ENCODE results near the gene FBXL22.

The FBXL22 gene

DNA sequence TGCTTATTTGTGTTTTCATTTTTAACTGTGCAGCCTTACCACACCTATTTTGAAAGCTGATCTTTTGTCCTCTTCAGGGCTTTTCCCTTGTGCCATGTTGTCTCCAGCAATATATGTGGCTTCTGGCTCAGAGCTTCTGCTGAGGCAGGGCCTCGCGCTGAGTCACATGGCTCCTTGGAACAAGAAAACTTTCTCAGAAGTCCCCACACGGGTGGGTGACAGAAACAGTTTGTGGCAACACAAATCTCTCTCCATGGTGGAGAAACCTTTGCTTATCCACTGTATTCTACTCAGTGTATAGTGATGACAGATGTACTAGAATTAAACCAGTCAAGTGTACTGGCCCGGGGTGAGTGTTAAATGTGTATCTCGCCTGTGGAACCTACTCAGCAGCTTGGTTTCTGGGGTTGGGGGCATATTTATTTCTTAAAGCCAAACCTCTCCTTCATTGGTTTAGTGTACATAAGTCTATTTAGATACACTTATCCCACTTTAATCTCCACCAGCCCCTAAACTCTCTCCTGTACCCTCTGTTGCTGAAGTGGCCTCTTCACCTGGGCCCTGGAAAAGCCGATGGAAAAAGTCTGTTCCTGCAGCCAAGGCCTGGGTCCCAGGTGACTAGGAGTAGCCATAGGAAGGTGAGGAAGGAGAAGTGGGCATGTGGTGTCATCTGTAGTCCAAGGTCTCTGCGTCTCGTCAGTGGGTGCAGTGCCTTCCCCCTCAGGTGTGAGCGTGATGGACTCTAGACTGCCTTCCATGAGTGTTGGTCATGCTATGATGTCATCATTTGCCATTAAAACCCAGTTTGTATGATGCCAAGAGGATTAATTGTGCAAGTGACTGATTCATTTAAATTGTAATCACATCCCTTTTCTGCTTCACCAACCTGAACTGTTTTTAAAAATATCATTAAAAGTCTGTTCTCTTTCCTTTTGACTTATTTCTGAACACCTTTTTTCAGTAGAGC is 3.2 kb upstream of the FBXL22 start:
- peak in 1 of 3 experiments; percentile 41 for DNase-seq (ENCODE audit: low read depth in 2 of 3, low spot score in 2 of 3)

DNA sequence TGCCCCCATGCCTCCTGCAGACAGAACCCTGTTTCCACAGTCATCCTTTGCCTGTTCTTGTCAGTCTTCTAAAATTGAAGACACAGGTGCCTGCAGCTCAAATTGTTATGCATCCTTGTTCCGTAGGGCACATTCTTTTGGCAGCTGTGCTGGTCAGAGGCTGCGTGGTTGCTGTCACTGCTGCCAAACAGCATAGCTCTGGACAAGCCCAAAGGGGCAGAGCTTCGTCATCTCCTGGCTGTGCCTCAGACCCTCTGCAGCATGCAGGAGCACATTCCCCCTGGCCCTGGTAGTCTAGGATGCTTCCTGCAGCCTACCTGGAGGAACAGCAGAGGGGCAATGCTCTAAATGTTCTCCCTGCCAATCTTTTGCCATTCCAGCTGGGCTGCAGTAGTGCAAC is 2.1 kb upstream of the FBXL22 start:
- DNase-seq (ENCODE audit: low read depth in 2 of 3, low spot score in 2 of 3): no peak

DNA sequence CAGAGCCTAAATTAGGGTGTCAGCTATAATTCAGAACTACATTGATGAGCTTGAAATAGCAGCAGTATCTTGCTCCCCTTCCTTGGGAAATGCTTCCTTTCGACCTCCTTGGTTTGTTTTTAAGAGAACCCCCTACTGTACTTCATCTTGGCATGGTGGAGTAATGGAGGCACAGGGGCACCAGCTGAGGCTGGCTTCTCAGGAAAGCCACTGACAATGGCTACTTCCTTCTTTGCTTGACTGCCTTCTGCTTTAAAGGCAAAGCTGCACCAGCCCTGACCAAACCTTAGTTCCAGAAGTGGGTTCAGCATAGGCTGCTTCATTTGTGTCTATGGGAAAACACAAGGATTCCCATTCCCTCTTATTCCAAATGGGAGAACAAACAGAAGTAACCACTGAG is 1.5 kb upstream of the FBXL22 start:
- DNase-seq (ENCODE audit: low read depth in 2 of 3, low spot score in 2 of 3): no peak

DNA sequence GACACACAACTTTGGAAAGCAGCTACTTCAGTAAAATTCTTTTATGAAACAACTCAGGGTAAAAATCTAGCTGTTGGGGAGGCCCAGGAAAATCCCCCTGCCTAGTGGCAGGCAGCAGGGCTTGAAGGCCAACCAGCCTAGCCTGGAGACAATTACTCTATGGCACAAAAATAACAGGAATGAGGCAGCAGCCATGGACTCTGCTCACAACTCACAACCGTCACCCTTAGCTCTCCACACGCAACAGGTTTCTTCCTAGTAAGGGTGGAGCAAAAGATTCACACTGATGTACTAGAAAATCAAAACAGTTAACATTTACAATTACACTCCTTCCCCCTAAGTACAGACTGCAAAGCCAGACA is 530 bp upstream of the FBXL22 start:
- no peak for DNase-seq (ENCODE audit: low read depth in 2 of 3, low spot score in 2 of 3)

DNA sequence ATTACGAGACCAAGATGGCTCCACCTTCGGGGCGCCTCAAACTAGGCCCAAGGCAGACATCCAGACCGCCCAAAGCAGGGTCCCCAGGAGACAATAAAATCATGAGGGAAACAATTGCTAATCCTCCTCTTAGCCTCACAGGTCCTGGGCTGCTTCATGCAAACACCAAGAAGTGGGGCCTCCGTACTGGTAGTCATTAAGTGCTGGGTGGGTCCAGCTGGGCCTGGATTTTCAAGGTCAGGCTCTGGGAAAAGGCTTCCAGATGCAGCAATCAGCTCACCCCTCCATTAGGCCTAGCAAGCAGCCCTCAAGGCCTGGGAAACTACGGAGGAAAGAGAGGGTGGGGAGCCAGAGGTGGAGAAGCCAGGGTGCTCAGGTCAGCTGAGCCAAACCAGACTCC is 634 bp downstream of the FBXL22 start:
- no peak for DNase-seq (ENCODE audit: low read depth in 2 of 3, low spot score in 2 of 3)

DNA sequence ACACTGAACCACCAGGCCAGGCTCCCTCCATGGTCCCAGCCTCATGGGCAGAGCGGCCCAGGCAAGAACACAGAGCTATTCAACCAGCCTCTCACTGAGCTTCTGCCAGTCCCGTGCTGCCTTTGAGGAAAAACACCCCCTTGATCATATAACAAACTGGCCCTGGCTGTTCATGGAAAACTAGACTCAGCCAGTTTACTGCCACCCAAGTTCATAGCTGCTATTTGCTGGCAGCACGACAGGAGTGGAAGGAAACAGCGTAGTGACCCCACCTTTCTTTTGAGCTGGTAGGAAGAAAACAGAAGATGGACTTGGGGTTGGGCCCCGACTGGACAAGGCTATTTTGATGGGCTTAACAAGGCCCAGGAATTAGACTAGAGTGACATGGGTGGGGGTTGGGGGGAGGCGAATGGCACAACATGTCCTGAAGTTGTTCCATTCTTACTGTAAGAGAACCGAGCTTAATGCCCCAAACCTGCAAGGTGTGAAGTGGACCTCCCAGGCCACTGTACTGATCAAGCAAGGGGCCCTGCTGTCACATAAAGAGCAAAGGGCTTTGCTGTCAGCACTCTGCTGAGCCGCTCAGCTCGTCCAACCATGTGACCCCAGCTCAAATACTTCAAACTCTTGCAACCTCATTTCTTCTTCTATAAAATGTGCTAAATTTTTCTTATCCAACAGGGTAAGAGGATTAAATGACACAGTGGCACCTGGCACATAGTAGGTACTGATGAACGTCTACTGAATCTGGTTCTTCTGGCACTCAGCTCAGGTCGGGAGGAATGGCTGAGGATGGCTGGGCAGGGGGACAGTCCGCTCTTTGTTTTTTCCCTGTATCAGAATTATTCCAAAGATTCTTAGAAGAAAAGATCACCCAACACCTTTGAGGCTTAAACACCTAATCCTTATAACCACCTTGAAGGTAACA is 1.6 kb downstream of the FBXL22 start:
- DNase-seq (ENCODE audit: low read depth in 2 of 3, low spot score in 2 of 3): no peak

DNA sequence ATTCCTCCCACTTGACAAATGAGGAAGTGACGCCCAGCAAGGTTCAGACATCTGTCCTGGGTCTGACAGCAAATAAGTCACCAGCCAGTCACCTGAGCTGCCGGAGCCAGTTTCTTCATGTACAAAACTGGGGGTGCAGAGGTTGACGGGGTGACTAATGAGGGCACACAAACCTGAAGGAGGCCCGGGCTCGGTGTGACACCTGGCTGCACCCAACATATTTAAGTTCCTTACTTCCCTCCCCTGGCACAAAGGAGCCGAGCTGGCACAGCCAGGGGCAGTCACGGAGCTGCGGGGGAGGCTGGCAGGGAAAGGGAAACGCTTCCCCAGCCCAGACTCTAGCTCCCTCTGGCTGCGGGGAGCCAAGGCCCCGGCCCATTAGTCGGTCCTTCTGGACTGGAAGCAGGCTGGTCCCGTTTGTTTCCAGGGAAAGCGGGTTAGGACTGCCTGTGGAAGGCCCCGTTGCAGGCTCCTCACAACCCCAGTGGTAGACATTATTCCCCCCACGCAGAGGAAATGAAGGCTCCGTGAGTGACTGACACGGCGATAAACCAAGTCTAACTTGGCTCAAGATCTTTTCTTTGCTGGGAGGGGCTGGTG is 2.3 kb downstream of the FBXL22 start:
- no peak for DNase-seq (ENCODE audit: low read depth in 2 of 3, low spot score in 2 of 3)

DNA sequence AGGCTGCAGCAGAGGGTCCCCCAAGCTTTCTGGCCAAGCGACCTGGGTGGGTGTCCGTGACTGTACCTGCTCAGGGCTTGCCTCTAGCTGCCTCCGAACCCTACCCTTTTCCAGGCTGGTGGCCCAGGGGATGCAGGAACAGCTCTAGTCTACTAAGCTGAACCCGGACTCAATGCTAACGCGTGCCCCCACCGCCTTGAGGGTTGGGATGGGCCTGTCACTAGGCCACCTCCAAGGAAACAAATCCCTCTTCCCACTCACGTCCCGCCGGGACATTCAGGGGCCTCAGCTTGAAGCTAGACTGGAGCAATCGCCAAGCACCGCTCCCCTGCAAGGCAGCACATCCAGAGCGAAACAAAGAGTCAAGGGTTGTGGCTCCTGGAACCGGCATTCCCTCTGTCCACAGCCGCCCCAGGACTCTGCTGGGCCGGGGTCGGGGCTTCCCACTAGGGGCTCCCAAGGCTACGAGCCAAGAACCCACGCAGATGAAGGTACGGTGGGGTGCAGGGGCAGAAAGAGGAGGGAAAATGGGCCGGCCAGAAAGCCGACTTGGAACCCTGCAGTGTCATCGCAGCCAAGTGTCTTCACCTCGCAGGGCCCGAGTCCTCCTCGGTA is 2.9 kb downstream of the FBXL22 start:
- DNase-seq (ENCODE audit: low read depth in 2 of 3, low spot score in 2 of 3): no peak

DNA sequence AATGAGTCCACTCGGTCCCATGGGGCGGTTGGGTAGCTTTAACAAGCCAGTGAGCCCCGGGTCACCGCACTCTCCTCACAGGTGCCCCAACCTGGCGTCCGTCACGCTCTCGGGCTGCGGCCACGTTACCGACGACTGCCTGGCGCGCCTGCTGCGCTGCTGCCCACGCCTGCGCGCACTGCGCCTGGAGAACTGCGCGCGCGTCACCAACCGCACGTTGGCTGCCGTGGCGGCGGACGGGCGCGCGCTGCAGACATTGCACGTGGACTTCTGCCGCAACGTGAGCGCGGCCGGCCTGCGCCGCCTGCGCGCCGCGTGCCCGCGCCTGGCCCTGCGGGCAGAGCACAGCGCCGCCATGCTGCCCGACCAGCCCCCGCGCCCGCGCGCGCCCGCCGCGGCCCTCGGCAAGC is 3.4 kb downstream of the FBXL22 start:
- peak; percentile 69 to 87 (median 77) for DNase-seq (ENCODE audit: low read depth in 2 of 3, low spot score in 2 of 3)

DNA sequence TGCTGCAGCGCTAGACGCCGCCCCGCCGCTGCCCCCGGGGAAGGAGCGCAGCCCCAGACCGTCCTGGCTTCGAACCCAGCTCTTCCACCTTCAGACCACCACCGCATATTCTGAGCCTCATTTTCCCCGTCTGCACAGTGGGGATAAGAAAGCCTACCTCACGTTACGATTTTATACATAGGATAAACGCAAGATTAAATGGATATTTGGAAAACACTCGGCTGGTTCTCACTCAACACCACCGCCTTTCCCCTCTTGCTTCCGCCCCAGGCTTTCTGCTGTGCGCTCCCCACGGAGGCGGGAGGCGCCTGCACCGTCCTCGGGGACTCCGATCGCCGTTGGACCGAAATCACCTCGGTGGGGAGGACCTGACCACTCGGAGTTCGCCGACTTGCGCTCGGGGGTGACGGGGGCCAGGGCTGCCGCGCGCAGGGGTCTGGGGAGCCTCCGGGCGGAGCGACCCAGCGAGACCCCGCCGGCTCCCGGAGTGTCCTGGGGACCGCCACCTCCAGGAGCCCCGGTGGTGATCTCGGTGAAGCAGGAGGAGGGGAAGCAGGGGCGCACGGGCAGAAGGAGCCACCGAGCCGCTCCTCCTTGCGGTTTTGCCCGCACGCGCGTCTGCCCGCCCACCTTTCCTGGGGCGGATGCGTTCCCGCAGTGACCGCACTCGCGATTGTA is 4.0 kb downstream of the FBXL22 start:
- DNase-seq (ENCODE audit: low read depth in 2 of 3, low spot score in 2 of 3): no peak

DNA sequence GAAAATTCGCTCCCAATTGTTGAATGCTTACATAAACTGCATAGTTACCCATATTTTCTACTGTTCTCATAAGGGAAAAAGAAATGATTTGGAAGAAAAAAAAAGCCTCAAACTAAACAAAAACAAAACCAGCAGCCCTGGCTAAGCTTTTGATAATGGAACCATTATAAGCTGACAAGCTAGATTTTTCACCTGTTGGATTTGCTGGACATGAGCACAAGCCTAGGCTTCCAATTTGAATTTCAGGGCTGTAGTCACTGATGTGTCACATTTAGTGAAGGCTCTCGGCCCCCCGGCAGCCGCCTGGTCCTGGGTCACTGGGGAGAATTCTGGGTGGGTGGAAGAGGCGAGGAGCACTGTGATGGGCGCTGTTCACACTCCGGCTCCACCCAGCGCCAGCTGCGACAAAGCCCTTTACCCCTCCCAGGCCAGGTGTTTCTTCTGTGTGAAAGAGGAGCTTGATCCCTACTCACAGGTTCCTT is 4.6 kb downstream of the FBXL22 start:
- no peak for DNase-seq (ENCODE audit: low read depth in 2 of 3, low spot score in 2 of 3)

DNA sequence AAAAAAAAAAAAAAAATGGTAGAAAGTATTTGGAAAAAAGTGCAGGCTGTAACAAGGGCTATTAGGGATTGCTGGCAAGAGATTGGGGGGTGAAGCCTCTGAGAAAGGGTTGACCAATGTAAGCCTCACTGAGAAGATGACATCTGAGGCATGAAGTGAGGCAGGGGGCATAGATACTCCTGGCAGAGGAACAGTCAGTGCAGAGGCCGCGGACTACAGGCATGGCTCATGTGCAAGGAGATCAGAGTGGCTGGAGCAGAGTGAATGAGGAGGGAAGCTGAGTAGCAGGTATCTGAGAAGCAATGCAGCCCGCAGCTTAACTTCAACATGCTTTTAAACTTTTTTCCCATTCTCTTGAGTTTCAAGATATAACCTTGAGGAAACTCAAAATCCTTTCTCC is 5.4 kb downstream of the FBXL22 start:
- no peak for DNase-seq (ENCODE audit: low read depth in 2 of 3, low spot score in 2 of 3)

DNA sequence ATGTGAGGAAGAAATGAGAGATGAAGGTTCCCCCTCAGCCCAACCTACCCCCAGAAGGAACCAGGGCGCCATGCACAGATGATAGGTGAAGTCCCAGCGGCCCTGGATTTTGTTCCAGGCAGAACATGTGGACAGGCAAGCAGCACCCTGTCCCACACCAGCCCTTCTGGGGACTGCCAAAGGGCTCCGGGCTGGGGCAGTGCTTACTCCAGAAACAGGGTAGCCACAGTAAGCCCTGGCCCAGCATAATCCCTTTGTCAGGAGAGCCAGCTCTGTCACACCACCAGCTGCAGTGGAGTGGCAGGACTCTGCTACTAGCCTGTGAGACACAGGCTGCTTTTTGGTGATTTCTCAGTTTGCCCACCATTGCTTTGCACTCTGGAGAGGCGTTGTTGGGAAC is 6.3 kb downstream of the FBXL22 start:
- no peak for DNase-seq (ENCODE audit: low read depth in 2 of 3, low spot score in 2 of 3)

DNA sequence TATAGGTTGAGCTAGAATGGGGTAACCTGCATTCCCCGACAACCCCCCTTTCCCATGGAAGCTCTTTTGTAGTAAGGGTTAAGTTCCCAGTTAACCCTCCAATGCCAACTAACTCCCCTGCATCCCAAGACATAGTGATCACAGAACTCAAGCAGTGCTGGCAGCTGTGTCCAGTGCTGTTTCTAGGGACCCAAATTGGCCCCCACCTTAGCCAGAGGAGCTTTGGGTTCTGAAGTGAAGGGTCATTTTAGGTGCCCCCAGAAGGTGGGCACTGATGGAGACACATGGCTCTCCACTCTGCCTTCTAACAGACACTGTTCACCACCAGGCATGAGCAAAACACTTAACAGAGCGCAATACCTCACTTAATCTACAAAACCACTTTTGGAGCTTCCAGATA is 7.1 kb downstream of the FBXL22 start:
- no peak for DNase-seq (ENCODE audit: low read depth in 2 of 3, low spot score in 2 of 3)

DNA sequence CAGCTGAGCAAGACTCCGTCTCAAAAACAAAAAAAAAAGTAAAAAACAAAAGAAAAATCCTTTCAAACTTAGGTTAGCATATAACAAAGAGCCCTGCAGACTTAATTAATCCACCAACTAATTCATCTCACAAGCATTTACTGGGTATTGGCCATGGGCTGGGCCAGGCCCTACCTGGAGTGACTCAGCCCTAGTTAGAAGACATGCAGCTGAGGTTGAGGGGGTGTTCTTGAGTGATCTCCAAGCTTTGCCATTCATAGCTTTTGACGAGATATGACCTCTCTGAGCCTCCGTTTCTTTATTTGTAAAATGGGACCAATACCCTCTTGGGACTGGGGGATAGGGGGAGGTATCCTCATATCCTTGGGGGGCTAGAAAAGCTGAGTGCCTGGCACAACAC is 7.8 kb downstream of the FBXL22 start:
- DNase-seq (ENCODE audit: low read depth in 2 of 3, low spot score in 2 of 3): no peak

DNA sequence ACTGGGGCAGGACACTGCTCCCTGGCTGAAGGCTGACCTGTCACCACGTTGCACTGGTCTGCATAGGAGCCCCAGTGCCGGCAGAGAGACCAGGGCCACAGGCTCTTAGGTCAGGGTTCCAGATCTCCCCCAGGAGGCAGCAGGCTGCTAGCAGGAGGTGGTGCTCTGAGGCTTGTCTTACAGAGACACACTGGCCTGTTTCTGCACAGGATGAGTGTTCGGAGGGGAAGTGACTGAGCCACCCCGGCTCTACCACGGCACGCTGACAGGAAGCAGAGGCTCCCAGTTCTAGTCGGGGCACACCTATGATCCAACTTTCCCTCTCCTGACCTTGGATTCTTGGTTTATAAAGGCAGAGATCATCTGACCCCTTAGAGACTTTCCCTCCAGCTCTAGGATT is 8.6 kb downstream of the FBXL22 start:
- DNase-seq (ENCODE audit: low read depth in 2 of 3, low spot score in 2 of 3): no peak

DNA sequence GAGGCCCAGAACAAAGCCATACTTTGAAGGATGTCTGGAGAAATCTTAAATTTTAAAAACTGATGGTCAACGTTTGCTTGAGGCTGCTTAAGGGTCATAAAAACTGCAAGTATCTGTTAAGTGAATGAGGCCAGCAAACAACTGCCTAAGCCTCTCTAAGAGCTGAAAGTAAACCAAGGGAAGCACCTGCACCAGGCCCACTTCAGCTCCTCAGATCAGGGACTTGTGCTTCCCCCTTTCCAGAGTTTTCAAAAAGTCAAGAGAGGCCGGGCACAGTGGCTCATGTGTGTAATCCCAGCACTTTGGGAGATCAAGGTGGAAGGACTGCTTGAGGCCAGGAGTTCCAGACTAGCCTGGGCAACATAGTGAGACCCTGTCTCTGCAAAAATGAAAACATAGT is 9.1 kb downstream of the FBXL22 start:
- DNase-seq (ENCODE audit: low read depth in 2 of 3, low spot score in 2 of 3): no peak

DNA sequence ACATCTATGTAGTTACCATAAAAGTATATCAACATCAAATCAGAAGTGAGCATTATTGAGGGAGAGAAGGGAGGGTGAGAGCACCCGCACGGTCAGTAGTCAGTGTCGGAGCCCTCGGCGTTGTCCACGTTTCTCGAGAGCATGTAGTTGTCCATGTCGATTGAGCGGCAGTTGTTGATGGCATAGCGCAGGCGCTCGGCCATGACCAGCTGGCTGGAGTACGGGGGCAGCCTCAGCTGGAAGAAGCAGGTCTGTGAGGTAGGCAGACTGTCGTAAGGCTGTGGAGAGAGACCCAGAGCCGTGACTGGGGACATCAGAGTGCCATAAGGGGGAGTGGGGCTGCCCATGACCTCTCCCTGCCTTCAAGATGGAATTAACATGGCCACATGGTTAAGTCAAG is 11.8 kb downstream of the FBXL22 start:
- no peak for DNase-seq (ENCODE audit: low read depth in 2 of 3, low spot score in 2 of 3)

DNA sequence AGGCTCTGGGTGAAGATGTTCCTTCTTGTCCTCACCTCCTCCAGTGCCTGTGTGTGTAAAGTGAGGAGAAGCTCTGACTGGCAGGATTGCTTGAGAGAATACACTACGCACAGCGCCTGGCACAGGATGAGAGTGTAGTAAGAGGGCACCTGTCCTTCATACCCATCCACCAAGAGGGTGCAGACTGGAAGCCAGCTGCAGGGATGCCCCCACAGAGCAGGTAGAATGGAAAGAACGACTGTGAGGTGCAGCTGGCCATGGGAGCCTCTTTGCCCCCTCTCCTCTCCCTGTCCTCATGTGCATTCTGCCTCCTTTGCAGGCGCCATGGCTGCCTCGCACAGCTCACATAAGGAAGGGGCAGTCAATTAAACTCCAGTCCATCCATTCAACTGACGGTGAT is 12.3 kb downstream of the FBXL22 start:
- DNase-seq (ENCODE audit: low read depth in 2 of 3, low spot score in 2 of 3): no peak

DNA sequence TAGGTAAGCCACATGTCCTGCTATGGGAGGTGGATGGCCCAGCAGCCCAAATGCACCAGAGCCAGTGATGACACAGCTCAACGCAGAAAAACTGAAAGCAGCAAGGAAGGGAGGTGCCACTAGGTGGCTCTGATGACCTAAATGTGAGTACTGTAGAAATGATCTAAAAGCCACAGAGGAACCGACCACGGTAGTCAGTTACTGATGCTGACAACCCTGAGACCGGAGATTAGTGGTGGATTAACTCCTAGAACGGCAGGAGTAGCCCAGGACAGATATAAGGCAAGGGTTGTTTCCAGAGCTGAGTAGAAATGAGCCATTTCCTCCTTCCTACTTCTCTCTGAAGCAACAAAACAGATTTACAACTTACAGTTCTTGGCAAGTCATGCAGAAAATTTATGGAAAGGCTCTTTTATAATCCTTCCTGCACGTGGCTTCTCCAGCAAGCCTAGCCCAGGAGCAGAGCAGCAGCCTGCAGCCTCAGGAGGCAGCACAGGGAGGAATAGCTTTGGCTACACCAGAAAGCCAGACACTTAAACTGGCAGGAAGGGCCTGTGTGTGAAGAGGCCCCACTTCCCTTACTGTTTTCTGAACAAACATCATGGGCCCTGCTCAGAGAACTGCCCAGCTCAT is 13.1 kb downstream of the FBXL22 start:
- no peak for DNase-seq (ENCODE audit: low read depth in 2 of 3, low spot score in 2 of 3)
